Endodermal cell (in vitro differentiated cells): ENCODE data around the gene NAA40. TPM values are rescaled to one million over a fixed set of nuclear protein-coding genes. Genes with fewer than 3 reads are reported as not detected.

ENCODE experiments used
- DNase-seq: peaks from one replicate; pipeline ENCODE4 v3.0.0-alpha.2; 2017
- H3K27ac ChIP-seq: 2 replicates; pipeline ENCODE4 v1.5.1; 2013; ENCODE audit warnings: mild to moderate bottlenecking, low read depth, low read length, moderate library complexity
- H3K27me3 ChIP-seq: 2 replicates; pipeline ENCODE4 v1.6.1; 2013; ENCODE audit warnings: mild to moderate bottlenecking, low read length, moderate library complexity; ENCODE audit not compliant: insufficient read depth, control insufficient read depth, poor library complexity, severe bottlenecking
- H3K36me3 ChIP-seq: 2 replicates; pipeline ENCODE4 v1.7.0; 2013; ENCODE audit warnings: mild to moderate bottlenecking, low read length, moderate library complexity; ENCODE audit not compliant: control insufficient read depth, insufficient read depth
- H3K4me1 ChIP-seq: one replicate; pipeline ENCODE4 v1.7.0; 2013; ENCODE audit warnings: low read length; ENCODE audit not compliant: control insufficient read depth, insufficient read depth
- H3K4me3 ChIP-seq: 2 replicates; pipeline ENCODE4 v1.5.1; 2013; ENCODE audit warnings: mild to moderate bottlenecking, low read length, moderate library complexity
- H3K9ac ChIP-seq: 2 replicates; pipeline ENCODE4 v1.6.1; 2013; ENCODE audit warnings: mild to moderate bottlenecking, low read length, moderate library complexity; ENCODE audit not compliant: poor library complexity, severe bottlenecking; ENCODE audit errors: extremely low read depth
- H3K9me3 ChIP-seq: 2 replicates; pipeline ENCODE4 v1.6.1; 2013; ENCODE audit warnings: mild to moderate bottlenecking, low read length, moderate library complexity; ENCODE audit not compliant: control insufficient read depth
- H3K27ac Mint-ChIP-seq: 2 replicates; pipeline ENCODE4 v1.8.0; 2020; ENCODE audit warnings: mixed read lengths
- H3K27me3 Mint-ChIP-seq: 2 replicates; pipeline ENCODE4 v1.8.0; 2021; ENCODE audit warnings: mild to moderate bottlenecking, mixed read lengths; ENCODE audit not compliant: insufficient read depth
- H3K36me3 Mint-ChIP-seq: 2 replicates; pipeline ENCODE4 v1.8.0; 2020; ENCODE audit warnings: low read depth, mixed read lengths
- H3K4me1 Mint-ChIP-seq: 2 replicates; pipeline ENCODE4 v1.8.0; 2020; ENCODE audit warnings: mixed read lengths
- H3K4me3 Mint-ChIP-seq: 2 replicates; pipeline ENCODE4 v1.8.0; 2020; ENCODE audit warnings: mild to moderate bottlenecking, moderate library complexity, mixed read lengths
- H3K9me3 Mint-ChIP-seq: 2 replicates; pipeline ENCODE4 v1.8.0; 2020; ENCODE audit warnings: mild to moderate bottlenecking, mixed read lengths
- CTCF ChIP-seq: fragments of 200-600 bp; sonication (generic); conservative IDR thresholded peaks from 2 replicates; pipeline ENCODE4 v1.5.0; 2021; ENCODE audit warnings: antibody characterized with exemption, mild to moderate bottlenecking
- WGBS, 2 experiments: methylation state at CpG; one replicate each; pipeline versions ENCODE4 v1.1.5 to v1.1.7; 2013; ENCODE audit warnings: missing lambda C conversion rate in 2 of 2, mixed read lengths in 1 of 2; ENCODE audit not compliant: insufficient coverage in 1 of 2, insufficient read length in 1 of 2; 5-methylcytosine and 5-hydroxymethylcytosine counted together
- total RNA-seq, 2 donors: library from RNA; stranded (reverse); fragmentation: NEBNext Ultra II Directional in 1 of 2; extraction: Animal tissue kit (Norgen Biotek cat#: 25700) in 1 of 2; gene quantifications; 2 replicates in 1 of 2; 3 replicates in 1 of 2; pipeline ENCODE4 v1.2.1, GENCODE V29; 2021

The NAA40 gene
- total RNA-seq, 2 donors from 2014 or later = 47.2 to 53.5 TPM

DNA sequence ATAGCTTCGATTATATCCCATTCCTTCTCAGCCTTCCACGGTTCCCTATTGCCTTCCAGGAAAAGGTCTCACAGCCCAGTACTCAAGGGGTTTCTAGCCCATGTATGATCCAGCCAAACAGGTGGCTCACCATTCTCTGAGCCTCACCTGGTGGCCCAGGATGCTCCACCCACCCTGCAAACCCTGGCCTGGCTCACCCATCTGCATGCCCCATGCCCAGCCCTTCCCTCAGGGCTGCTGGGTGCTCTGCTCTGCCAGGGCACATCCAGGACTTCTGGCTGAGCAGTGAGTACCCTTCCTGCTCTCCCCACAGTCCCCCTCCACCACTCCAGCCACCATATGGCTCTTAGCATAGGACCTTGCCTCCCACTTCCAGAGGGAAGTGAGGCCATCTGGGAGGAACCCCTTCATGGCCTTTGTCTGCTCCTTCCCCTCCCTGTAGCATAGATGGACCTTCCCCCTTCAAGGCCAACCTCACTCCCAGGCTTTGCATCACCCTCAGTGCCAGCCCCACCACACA, 16.1 kb upstream of the NAA40 start:
- peaks cover 33% of the 10 kb centered on the region for H3K27me3 Mint-ChIP-seq
- 88% methylated on average over 2 of the region's 2 CpGs; no CpG with 5 or more reads in 1 of the 2 experiments for WGBS, 2 experiments
- no peak overlapping the region for H3K27ac Mint-ChIP-seq
- TF ChIP-seq CTCF = no peak
- Histone ChIP-seq H3K27ac (no peak overlapping the region), H3K9ac (no peak overlapping the region), H3K9me3 (no peaks in the 10 kb centered on the region), H3K27me3 (no peaks in the 10 kb centered on the region), H3K36me3 (no peaks in the 10 kb centered on the region), H3K4me3 (no peak overlapping the region), H3K4me1 (no peaks in the 10 kb centered on the region)
- H3K36me3 Mint-ChIP-seq = no peaks in the 10 kb centered on the region
- H3K4me1 Mint-ChIP-seq = peaks cover 20% of the 10 kb centered on the region
- H3K4me3 Mint-ChIP-seq = no peak overlapping the region
- H3K9me3 Mint-ChIP-seq = no peaks in the 10 kb centered on the region
- DNase-seq = no peak

DNA sequence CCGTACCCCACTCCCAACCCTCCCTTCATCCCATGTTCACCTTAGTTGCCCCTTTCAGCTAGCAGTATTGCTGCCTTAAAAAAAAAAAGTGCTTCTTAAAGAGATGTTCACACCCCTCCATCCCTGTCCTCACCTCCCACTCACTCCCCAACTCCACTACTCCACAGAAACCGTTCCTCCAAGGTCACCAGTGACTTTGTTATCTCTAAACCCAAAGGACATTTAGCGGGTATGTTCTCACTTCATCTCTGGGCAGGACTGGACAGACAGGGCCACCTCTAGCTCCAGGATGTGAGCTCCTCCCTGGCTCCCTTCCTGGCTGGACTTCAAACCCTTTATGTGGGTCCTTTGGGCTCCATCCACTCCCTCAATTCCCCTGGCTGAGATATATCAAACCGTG, 15.5 kb upstream of the NAA40 start:
- no peaks in the 10 kb centered on the region for H3K9me3 ChIP-seq
- H3K4me3 ChIP-seq = no peak overlapping the region
- no peak for TF ChIP-seq CTCF
- no peaks in the 10 kb centered on the region for H3K36me3 Mint-ChIP-seq
- DNase-seq = no peak
- no peak overlapping the region for H3K9ac ChIP-seq
- 83 to 96% methylated on average over 3 to 4 of the region's 4 CpGs for WGBS, 2 experiments
- H3K9me3 Mint-ChIP-seq = no peaks in the 10 kb centered on the region
- peaks cover 39% of the 10 kb centered on the region for H3K27me3 Mint-ChIP-seq
- H3K4me1 Mint-ChIP-seq = peaks cover 20% of the 10 kb centered on the region
- H3K27ac ChIP-seq = no peak overlapping the region
- no peaks in the 10 kb centered on the region for H3K27me3 ChIP-seq
- no peak overlapping the region for H3K4me3 Mint-ChIP-seq
- no peak overlapping the region for H3K27ac Mint-ChIP-seq
- H3K36me3 ChIP-seq = no peaks in the 10 kb centered on the region
- H3K4me1 ChIP-seq = no peaks in the 10 kb centered on the region

GRCh38 chr11:63929616-63930015, 9.2 kb upstream of the NAA40 start:
- H3K9ac ChIP-seq = no peak overlapping the region
- no peak overlapping the region for H3K4me3 ChIP-seq
- Mint-ChIP-seq H3K36me3 (no peaks in the 10 kb centered on the region), H3K27ac (no peak overlapping the region), H3K27me3 (peaks cover 36% of the 10 kb centered on the region), H3K4me1 (peaks cover 2% of the 10 kb centered on the region), H3K4me3 (no peak overlapping the region), H3K9me3 (peaks cover 1% of the 10 kb centered on the region)
- H3K4me1 ChIP-seq = no peaks in the 10 kb centered on the region
- H3K27ac ChIP-seq = no peak overlapping the region
- no peak for TF ChIP-seq CTCF
- no peaks in the 10 kb centered on the region for H3K36me3 ChIP-seq
- no peaks in the 10 kb centered on the region for H3K27me3 ChIP-seq
- no peaks in the 10 kb centered on the region for H3K9me3 ChIP-seq
- 92 to 94% methylated on average over 5 of the region's 5 CpGs for WGBS, 2 experiments
- DNase-seq = no peak
